SU-DHL-6 (cell line): ENCODE measurements around the gene THAP12.

Source experiments
- EZH2phosphoT487 ChIP-seq: fragments of 200-600 bp; sonication (generic), shearing (Covaris generic); conservative IDR thresholded peaks from 2 replicates; pipeline ENCODE4 v1.6.1; 2018; ENCODE audit warnings: mild to moderate bottlenecking, antibody characterized with exemption, low read length, moderate library complexity, mixed read lengths
- TF ChIP-seq, protein P1 (sequence below): fragments of 200-600 bp; sonication (generic); IDR thresholded peaks from one replicate; pipeline ENCODE4 v1.5.1; 2017; ENCODE audit warnings: antibody characterized with exemption, mild to moderate bottlenecking, low read length, moderate library complexity; ENCODE audit not compliant: insufficient read depth, poor library complexity, severe bottlenecking

DNA sequence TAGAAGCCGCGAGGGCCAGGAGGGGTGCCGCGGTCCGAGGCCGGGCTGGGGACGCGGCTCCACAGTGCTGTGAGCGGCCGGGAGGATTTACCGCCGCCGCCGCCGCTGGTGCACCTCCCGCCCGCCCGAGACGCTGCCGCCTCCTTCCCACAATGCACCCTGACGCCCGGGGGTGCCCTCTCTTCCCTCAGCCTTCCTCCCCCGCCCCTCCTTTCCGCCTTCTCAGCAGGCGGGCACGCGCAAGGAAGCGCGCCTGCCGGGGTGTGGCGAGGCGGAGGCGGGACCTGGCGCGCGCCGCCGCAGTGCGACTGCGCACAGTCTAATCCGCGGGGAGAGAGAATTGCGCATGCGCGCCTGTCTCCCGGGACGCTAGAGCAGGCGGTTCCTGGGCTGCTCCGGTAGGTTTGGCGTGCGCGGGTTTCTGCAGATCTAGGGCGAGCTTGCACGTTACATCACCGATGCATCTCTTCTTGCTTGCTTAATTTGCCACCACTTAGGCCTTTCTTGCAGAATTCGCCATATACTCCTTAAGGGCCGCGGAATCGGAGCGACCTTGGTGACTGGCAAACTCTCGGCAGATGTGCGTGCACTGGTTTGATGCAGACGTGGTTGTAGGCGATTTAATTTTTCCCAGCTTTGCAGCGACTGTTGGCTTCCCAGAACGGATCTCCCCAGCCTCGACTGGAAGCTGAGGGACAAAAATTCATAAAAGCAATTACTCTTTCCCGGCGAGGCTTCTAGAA, at the start of gene THAP12, which contains the start of gene GVQW3:
- TF ChIP-seq, protein P1, sequence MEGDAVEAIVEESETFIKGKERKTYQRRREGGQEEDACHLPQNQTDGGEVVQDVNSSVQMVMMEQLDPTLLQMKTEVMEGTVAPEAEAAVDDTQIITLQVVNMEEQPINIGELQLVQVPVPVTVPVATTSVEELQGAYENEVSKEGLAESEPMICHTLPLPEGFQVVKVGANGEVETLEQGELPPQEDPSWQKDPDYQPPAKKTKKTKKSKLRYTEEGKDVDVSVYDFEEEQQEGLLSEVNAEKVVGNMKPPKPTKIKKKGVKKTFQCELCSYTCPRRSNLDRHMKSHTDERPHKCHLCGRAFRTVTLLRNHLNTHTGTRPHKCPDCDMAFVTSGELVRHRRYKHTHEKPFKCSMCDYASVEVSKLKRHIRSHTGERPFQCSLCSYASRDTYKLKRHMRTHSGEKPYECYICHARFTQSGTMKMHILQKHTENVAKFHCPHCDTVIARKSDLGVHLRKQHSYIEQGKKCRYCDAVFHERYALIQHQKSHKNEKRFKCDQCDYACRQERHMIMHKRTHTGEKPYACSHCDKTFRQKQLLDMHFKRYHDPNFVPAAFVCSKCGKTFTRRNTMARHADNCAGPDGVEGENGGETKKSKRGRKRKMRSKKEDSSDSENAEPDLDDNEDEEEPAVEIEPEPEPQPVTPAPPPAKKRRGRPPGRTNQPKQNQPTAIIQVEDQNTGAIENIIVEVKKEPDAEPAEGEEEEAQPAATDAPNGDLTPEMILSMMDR = no peak
- no peak for TF ChIP-seq EZH2phosphoT487
